ENCODE data around the gene OSTM1. TPM values are rescaled to one million over a fixed set of nuclear protein-coding genes. Genes with fewer than 3 reads are reported as not detected.

The OSTM1 gene
- total RNA-seq, 2 experiments from 2014 or later: 10.5 to 19.1 TPM

- H4K20me1 ChIP-seq (ENCODE audit: insufficient read depth, low read length): no peaks in the 10 kb centered on the region
- no peak overlapping the region for H3K4me2 ChIP-seq (ENCODE audit: low read length)
- no peak for DNase-seq (ENCODE audit: low spot score)
- ChIA-PET CTCF (ENCODE audit: unreplicated experiment) (no interaction called here), POLR2A (interaction anchor here (0.7 kb wide), 1 partner anchor 86 kb away, joined by 3 read pairs; no protein-coding TSS in a partner anchor)
- no peak overlapping the region for H2AFZ ChIP-seq (ENCODE audit: low read length)
- no peaks in the 10 kb centered on the region for H3K4me1 ChIP-seq (ENCODE audit: insufficient read depth, low read length, poor library complexity, severe bottlenecking)
- no peaks in the 10 kb centered on the region for H3K9me2 ChIP-seq (ENCODE audit: insufficient read depth, low read length)
- no peak overlapping the region for H3K27ac ChIP-seq (ENCODE audit: low read depth, low read length, poor library complexity, severe bottlenecking)
- no TSS peak for BruUV-seq (replicated peaks)
- H3K79me2 ChIP-seq (ENCODE audit: insufficient read depth, low read depth, low read length): no peaks in the 10 kb centered on the region
- no peaks in the 10 kb centered on the region for H3K36me3 ChIP-seq (ENCODE audit: insufficient read depth, low read length)
- H3K9me3 ChIP-seq (ENCODE audit: low read length): no peaks in the 10 kb centered on the region
- intact Hi-C loops (cut with micrococcal nuclease; ENCODE audit: unreplicated experiment): no loop called here
- no peak overlapping the region for H3K4me3 ChIP-seq (ENCODE audit: low read depth, low read length, poor library complexity, severe bottlenecking)
- no peak for TF ChIP-seq EZH2phosphoT487 (IDR thresholded peaks at IDR 0.05; ENCODE audit: borderline replicate concordance, low read depth, low read length)
- TF ChIP-seq CTCF (conservative IDR thresholded peaks at IDR 0.05; ENCODE audit: low read length): no peak
Measured at GRCh38 chr6:108102965-108103364, 28.4 kb upstream of the OSTM1 start.

GRCh38 chr6:108100003-108100402 is 25.5 kb upstream of the OSTM1 start:
- Histone ChIP-seq H4K20me1 (ENCODE audit: insufficient read depth, low read length) (no peaks in the 10 kb centered on the region), H3K27ac (ENCODE audit: low read depth, low read length, poor library complexity, severe bottlenecking) (no peak overlapping the region), H3K9me2 (ENCODE audit: insufficient read depth, low read length) (no peaks in the 10 kb centered on the region), H3K9me3 (ENCODE audit: low read length) (no peaks in the 10 kb centered on the region), H2AFZ (ENCODE audit: low read length) (no peak overlapping the region), H3K79me2 (ENCODE audit: insufficient read depth, low read depth, low read length) (no peaks in the 10 kb centered on the region), H3K36me3 (ENCODE audit: insufficient read depth, low read length) (no peaks in the 10 kb centered on the region), H3K4me1 (ENCODE audit: insufficient read depth, low read length, poor library complexity, severe bottlenecking) (no peaks in the 10 kb centered on the region), H3K4me3 (ENCODE audit: low read depth, low read length, poor library complexity, severe bottlenecking) (no peak overlapping the region), H3K4me2 (ENCODE audit: low read length) (no peak overlapping the region)
- no TSS peak for BruUV-seq (replicated peaks)
- ChIA-PET CTCF (ENCODE audit: unreplicated experiment) (no interaction called here), POLR2A (no interaction called here)
- DNase-seq (ENCODE audit: low spot score): no peak
- no peak for TF ChIP-seq CTCF (conservative IDR thresholded peaks at IDR 0.05; ENCODE audit: low read length)
- intact Hi-C loops (cut with micrococcal nuclease; ENCODE audit: unreplicated experiment): no loop called here

GRCh38 chr6:108097882-108098281 is 23.3 kb upstream of the OSTM1 start:
- no TSS peak for BruUV-seq (replicated peaks)

More at GRCh38 chr6:108097882-108098281, 23.3 kb upstream of the OSTM1 start:
- DNase-seq (ENCODE audit: low spot score): no peak
- H2AFZ ChIP-seq (ENCODE audit: low read length): no peak overlapping the region
- H3K4me2 ChIP-seq (ENCODE audit: low read length): no peak overlapping the region
- intact Hi-C loops (cut with micrococcal nuclease; ENCODE audit: unreplicated experiment): no loop called here
- H3K9me2 ChIP-seq (ENCODE audit: insufficient read depth, low read length): no peaks in the 10 kb centered on the region
- ChIA-PET POLR2A (interaction anchor here (0.6 kb wide), 1 partner anchor 371 kb away, joined by 3 read pairs; no protein-coding TSS in a partner anchor), CTCF (ENCODE audit: unreplicated experiment) (no interaction called here)
- no peak for TF ChIP-seq EZH2phosphoT487 (IDR thresholded peaks at IDR 0.05; ENCODE audit: borderline replicate concordance, low read depth, low read length)
- no peak for TF ChIP-seq CTCF (conservative IDR thresholded peaks at IDR 0.05; ENCODE audit: low read length)
- no peaks in the 10 kb centered on the region for H3K4me1 ChIP-seq (ENCODE audit: insufficient read depth, low read length, poor library complexity, severe bottlenecking)
- no peaks in the 10 kb centered on the region for H3K36me3 ChIP-seq (ENCODE audit: insufficient read depth, low read length)
- no peak overlapping the region for H3K4me3 ChIP-seq (ENCODE audit: low read depth, low read length, poor library complexity, severe bottlenecking)
- H3K79me2 ChIP-seq (ENCODE audit: insufficient read depth, low read depth, low read length): no peaks in the 10 kb centered on the region
- H4K20me1 ChIP-seq (ENCODE audit: insufficient read depth, low read length): no peaks in the 10 kb centered on the region
- no peaks in the 10 kb centered on the region for H3K9me3 ChIP-seq (ENCODE audit: low read length)
- H3K27ac ChIP-seq (ENCODE audit: low read depth, low read length, poor library complexity, severe bottlenecking): no peak overlapping the region
